Glutamatergic neuron (in vitro differentiated cells): Measurements from ENCODE around the gene ZNF644. TPM values are rescaled to one million over a fixed set of nuclear protein-coding genes. Genes with fewer than 3 reads are reported as not detected.

Source experiments
- DNase-seq: peaks from one replicate; pipeline ENCODE4 v3.0.0; 2022
- H3K27ac Mint-ChIP-seq: one replicate; pipeline ENCODE4 v1.8.0; 2020; ENCODE audit warnings: mild to moderate bottlenecking, mixed read lengths, inconsistent platforms; ENCODE audit not compliant: unreplicated experiment
- H3K27me3 Mint-ChIP-seq: one replicate; pipeline ENCODE4 v1.8.0; 2020; ENCODE audit warnings: mild to moderate bottlenecking, moderate library complexity, mixed read lengths, inconsistent platforms; ENCODE audit not compliant: unreplicated experiment
- H3K36me3 Mint-ChIP-seq: one replicate; pipeline ENCODE4 v1.8.0; 2020; ENCODE audit warnings: mild to moderate bottlenecking, mixed read lengths, inconsistent platforms; ENCODE audit not compliant: unreplicated experiment
- H3K4me1 Mint-ChIP-seq: one replicate; pipeline ENCODE4 v1.8.0; 2020; ENCODE audit warnings: mild to moderate bottlenecking, low read depth, mixed read lengths, inconsistent platforms; ENCODE audit not compliant: unreplicated experiment
- H3K4me3 Mint-ChIP-seq: one replicate; pipeline ENCODE4 v1.8.0; 2020; ENCODE audit warnings: mild to moderate bottlenecking, mixed read lengths, inconsistent platforms; ENCODE audit not compliant: unreplicated experiment
- H3K9me3 Mint-ChIP-seq: one replicate; pipeline ENCODE4 v1.8.0; 2020; ENCODE audit warnings: mild to moderate bottlenecking, moderate library complexity, mixed read lengths, inconsistent platforms; ENCODE audit not compliant: unreplicated experiment
- total RNA-seq: library from RNA; stranded (reverse); fragmentation: NEBNext Ultra II Directional; extraction: Animal tissue kit (Norgen Biotek cat#: 25700); gene quantifications from one replicate; pipeline ENCODE4 v1.2.1, GENCODE V29; 2021; ENCODE audit not compliant: unreplicated experiment
- TF ChIP-seq, protein P1 (sequence below): fragments of 200-600 bp; sonication (generic); IDR thresholded peaks from one replicate; pipeline ENCODE4 v1.5.0; 2021; ENCODE audit not compliant: partially characterized antibody, unreplicated experiment

Gene ZNF644
- total RNA-seq, 1 donor from 2014 or later = 76.6 TPM

DNA sequence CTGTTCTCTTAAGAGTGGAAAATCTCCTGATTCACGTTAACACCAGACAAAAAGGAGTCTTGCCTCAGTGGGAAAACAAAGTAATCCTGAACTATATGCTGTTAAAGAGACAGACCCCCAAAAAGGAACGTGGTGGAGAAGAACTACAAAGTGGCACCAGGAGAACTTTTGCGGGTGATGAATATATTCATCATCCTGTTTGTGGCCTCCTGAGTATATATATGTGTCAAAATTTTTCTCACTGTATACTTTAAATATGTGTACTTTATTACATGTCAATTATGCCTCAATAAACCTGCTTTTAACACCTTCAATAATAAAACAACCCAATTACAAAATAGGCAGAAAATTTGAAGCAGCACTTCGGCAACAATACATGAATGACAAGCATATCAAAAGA lies 31.1 kb downstream of the ZNF644 start:
- Mint-ChIP-seq H3K4me1 (no peaks in the 10 kb centered on the region), H3K27ac (no peak overlapping the region), H3K9me3 (peaks cover 1% of the 10 kb centered on the region), H3K36me3 (peaks cover 20% of the 10 kb centered on the region), H3K27me3 (peaks cover 1% of the 10 kb centered on the region), H3K4me3 (no peak overlapping the region)
- no peak for DNase-seq
- TF ChIP-seq, protein P1, sequence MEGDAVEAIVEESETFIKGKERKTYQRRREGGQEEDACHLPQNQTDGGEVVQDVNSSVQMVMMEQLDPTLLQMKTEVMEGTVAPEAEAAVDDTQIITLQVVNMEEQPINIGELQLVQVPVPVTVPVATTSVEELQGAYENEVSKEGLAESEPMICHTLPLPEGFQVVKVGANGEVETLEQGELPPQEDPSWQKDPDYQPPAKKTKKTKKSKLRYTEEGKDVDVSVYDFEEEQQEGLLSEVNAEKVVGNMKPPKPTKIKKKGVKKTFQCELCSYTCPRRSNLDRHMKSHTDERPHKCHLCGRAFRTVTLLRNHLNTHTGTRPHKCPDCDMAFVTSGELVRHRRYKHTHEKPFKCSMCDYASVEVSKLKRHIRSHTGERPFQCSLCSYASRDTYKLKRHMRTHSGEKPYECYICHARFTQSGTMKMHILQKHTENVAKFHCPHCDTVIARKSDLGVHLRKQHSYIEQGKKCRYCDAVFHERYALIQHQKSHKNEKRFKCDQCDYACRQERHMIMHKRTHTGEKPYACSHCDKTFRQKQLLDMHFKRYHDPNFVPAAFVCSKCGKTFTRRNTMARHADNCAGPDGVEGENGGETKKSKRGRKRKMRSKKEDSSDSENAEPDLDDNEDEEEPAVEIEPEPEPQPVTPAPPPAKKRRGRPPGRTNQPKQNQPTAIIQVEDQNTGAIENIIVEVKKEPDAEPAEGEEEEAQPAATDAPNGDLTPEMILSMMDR = no peak

DNA sequence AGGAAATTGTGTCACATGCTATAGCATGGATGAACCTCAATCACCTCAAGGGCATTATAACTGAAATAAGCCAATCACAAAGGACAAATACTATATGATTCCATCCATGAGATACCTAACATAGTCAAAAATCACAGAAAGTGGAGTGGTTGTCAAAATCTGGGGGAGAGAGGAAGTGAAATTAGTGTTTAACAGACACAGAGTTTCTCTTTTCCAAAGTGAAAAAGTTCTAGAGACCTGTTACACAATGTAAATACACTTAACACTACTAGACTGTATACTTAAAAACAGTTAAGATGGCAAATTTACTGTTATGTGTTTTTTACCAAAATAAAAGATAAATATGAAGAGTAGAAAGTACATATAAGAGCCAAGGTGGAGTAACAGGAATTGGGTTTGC lies 31.8 kb downstream of the ZNF644 start:
- H3K4me3 Mint-ChIP-seq = no peak overlapping the region
- H3K36me3 Mint-ChIP-seq = peaks cover 20% of the 10 kb centered on the region
- no peak overlapping the region for H3K27ac Mint-ChIP-seq
- H3K27me3 Mint-ChIP-seq = peaks cover 1% of the 10 kb centered on the region
- H3K4me1 Mint-ChIP-seq = no peaks in the 10 kb centered on the region
- TF ChIP-seq, protein P1 = no peak
- DNase-seq = no peak
- peaks cover 1% of the 10 kb centered on the region for H3K9me3 Mint-ChIP-seq

DNA sequence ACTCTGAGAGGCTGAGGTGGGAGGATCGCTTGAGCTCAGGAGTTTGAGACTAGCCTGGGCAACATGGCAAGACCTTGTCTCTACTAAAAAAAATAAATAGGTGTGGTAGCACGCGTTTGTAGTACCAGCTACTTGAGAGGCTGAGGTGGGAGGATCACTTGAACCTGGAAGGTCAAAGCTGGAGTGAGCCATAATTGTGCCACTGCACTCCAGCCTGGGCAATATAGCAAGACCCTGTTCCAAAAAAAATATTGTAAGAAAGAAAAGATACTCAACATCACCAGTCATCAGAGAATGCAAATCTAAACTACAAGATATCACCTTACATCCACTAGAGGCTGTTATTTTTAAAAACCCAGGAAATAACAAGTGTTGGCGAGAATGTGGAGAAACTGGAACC lies 32.5 kb downstream of the ZNF644 start:
- Mint-ChIP-seq H3K4me1 (no peaks in the 10 kb centered on the region), H3K36me3 (peaks cover 20% of the 10 kb centered on the region), H3K9me3 (peaks cover 1% of the 10 kb centered on the region), H3K27me3 (peaks cover 1% of the 10 kb centered on the region), H3K4me3 (no peak overlapping the region), H3K27ac (no peak overlapping the region)
- DNase-seq = no peak
- TF ChIP-seq, protein P1 = no peak

DNA sequence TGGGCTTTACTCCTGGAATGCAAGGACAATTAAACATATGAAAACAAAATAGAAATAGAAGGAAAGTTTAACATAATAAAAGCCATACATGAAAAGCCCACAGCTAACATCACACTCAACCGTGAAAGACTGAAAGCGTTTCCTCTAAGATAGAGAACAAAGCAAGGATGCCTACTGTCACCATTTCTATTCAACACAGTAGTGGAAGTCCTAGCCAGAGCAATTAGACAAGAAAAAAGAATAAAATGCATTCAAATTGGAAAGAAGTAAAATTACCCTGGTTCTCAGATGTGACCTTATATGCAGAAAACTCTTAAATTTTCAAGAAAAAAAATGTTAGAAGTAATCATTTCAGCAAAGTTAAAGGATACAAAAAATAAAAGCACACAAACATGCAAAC lies 34.0 kb downstream of the ZNF644 start:
- no peaks in the 10 kb centered on the region for H3K4me1 Mint-ChIP-seq
- H3K4me3 Mint-ChIP-seq = no peak overlapping the region
- DNase-seq = no peak
- H3K9me3 Mint-ChIP-seq = peaks cover 1% of the 10 kb centered on the region
- TF ChIP-seq, protein P1 = no peak
- no peaks in the 10 kb centered on the region for H3K27me3 Mint-ChIP-seq
- H3K36me3 Mint-ChIP-seq = peaks cover 20% of the 10 kb centered on the region
- H3K27ac Mint-ChIP-seq = no peak overlapping the region

DNA sequence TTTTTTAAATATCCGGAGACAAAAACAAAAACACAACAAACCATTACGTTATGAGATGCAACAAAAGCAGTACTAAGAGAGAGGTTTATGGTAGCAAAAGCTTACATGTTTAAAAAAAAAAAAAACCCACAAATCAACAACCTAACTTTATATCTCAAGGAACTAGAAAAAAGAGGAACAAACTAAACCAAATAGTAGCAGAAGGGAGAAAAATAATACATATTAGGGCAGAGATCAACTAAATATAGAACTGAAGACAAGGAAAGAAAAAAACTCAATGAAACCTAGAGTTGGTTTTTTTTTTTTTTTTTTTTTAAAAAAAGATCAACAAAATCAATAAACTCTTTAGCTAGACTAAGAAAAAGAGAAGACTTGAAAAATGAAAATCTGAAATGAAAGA lies 34.9 kb downstream of the ZNF644 start:
- H3K27ac Mint-ChIP-seq = no peak overlapping the region
- H3K36me3 Mint-ChIP-seq = peaks cover 20% of the 10 kb centered on the region
- H3K9me3 Mint-ChIP-seq = peaks cover 1% of the 10 kb centered on the region
- H3K4me1 Mint-ChIP-seq = no peaks in the 10 kb centered on the region
- TF ChIP-seq, protein P1 = no peak
- no peak for DNase-seq
- no peak overlapping the region for H3K4me3 Mint-ChIP-seq
- no peaks in the 10 kb centered on the region for H3K27me3 Mint-ChIP-seq
